Measurements from ENCODE around the gene CD300LB.

- TF ChIP-seq, protein P1, sequence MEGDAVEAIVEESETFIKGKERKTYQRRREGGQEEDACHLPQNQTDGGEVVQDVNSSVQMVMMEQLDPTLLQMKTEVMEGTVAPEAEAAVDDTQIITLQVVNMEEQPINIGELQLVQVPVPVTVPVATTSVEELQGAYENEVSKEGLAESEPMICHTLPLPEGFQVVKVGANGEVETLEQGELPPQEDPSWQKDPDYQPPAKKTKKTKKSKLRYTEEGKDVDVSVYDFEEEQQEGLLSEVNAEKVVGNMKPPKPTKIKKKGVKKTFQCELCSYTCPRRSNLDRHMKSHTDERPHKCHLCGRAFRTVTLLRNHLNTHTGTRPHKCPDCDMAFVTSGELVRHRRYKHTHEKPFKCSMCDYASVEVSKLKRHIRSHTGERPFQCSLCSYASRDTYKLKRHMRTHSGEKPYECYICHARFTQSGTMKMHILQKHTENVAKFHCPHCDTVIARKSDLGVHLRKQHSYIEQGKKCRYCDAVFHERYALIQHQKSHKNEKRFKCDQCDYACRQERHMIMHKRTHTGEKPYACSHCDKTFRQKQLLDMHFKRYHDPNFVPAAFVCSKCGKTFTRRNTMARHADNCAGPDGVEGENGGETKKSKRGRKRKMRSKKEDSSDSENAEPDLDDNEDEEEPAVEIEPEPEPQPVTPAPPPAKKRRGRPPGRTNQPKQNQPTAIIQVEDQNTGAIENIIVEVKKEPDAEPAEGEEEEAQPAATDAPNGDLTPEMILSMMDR (IDR thresholded peaks at IDR 0.05): no peak
- no peak for TF ChIP-seq ZFX (IDR thresholded peaks at IDR 0.05; ENCODE audit: borderline replicate concordance)
Observed at GRCh38 chr17:74520790-74521480, 10.3 kb downstream of the CD300LB start.
